H1 (cell line): ENCODE results near the gene CCDC91. TPM values are rescaled to one million over a fixed set of nuclear protein-coding genes. Genes with fewer than 3 reads are reported as not detected.

Experiments used
- CTCF ChIA-PET: fragments of 300-600 bp; sonication (Branson Sonifier 250); formaldehyde crosslinking; loops from one replicate; lab custom pipeline; 2021; ENCODE audit not compliant: partially characterized antibody; lab: Charles Lee
- POLR2A ChIA-PET: fragments of 300-600 bp; sonication (Branson Sonifier 250); formaldehyde crosslinking; loops from one replicate; lab custom pipeline; 2021; ENCODE audit warnings: inconsistent platforms; ENCODE audit not compliant: partially characterized antibody; lab: Charles Lee
- DNase-seq, 2 experiments: peaks; one replicate each; pipeline versions ENCODE4 v3.0.0 to v3.0.0-alpha.2; 2010 to 2022; ENCODE audit warnings: low spot score in 2 of 2, low read depth in 1 of 2, mixed read lengths in 1 of 2
- FAIRE-seq: peaks from 2 replicates; lab custom pipeline; 2011; peaks lifted over from hg19 to GRCh38; lab: Jason Lieb, UNC
- H2AFZ ChIP-seq: 2 replicates; pipeline ENCODE4 v1.8.1; 2012; ENCODE audit warnings: low read length, inconsistent platforms
- H2AK5ac ChIP-seq: 2 replicates; pipeline ENCODE4 v1.6.1; 2013; ENCODE audit warnings: low read depth, low read length
- H2BK120ac ChIP-seq: replicated peaks from 2 replicates; pipeline ENCODE3; 2013; ENCODE audit warnings: low read depth, low read length, inconsistent platforms
- H2BK12ac ChIP-seq: 2 replicates; pipeline ENCODE4 v1.6.1; 2013; ENCODE audit warnings: low read depth, low read length
- H2BK15ac ChIP-seq: 2 replicates; pipeline ENCODE4 v1.6.1; 2013; ENCODE audit warnings: low read length
- H2BK20ac ChIP-seq: 2 replicates; pipeline ENCODE4 v1.6.1; 2013; ENCODE audit warnings: low read length
- H2BK5ac ChIP-seq: 2 replicates; pipeline ENCODE4 v1.6.1; 2013; ENCODE audit warnings: low read depth, low read length
- H3K14ac ChIP-seq: 2 replicates; pipeline ENCODE4 v1.6.1; 2013; ENCODE audit warnings: inconsistent platforms; ENCODE audit not compliant: insufficient read length
- H3K18ac ChIP-seq: 2 replicates; pipeline ENCODE4 v1.6.1; 2013; ENCODE audit warnings: low read length; ENCODE audit errors: extremely low read depth
- H3K23ac ChIP-seq: 2 replicates; pipeline ENCODE4 v1.6.1; 2013; ENCODE audit warnings: inconsistent platforms; ENCODE audit not compliant: insufficient read length
- H3K23me2 ChIP-seq: 2 replicates; pipeline ENCODE4 v1.6.1; 2013; ENCODE audit warnings: low read depth, low read length
- H3K27ac ChIP-seq: 2 replicates; pipeline ENCODE4 v1.6.1; 2011; ENCODE audit warnings: low read depth, low read length, inconsistent platforms
- H3K27me3 ChIP-seq, 4 experiments: replicated peaks in 1 of 4; 1 replicate in 1 of 4; 2 replicates in 3 of 4; pipeline versions ENCODE4 v1.6.1 to v1.8.1; 2011 to 2013; ENCODE audit warnings: low read length in 3 of 4, mild to moderate bottlenecking in 3 of 4, inconsistent platforms in 2 of 4, mixed read lengths in 2 of 4, moderate library complexity in 1 of 4; ENCODE audit not compliant: control insufficient read depth in 3 of 4, insufficient read depth in 3 of 4; ENCODE audit errors: extremely low read depth in 1 of 4
- H3K36me3 ChIP-seq, 4 experiments: 2 replicates each; pipeline versions ENCODE4 v1.6.1 to v1.8.1; 2011 to 2013; ENCODE audit warnings: mild to moderate bottlenecking in 4 of 4, low read length in 3 of 4, moderate library complexity in 2 of 4, control low read depth in 1 of 4, inconsistent platforms in 1 of 4; ENCODE audit not compliant: insufficient read depth in 4 of 4, control insufficient read depth in 2 of 4
- H3K4ac ChIP-seq: replicated peaks from 2 replicates; pipeline ENCODE3; 2013; ENCODE audit warnings: low read length, low read depth, mixed read lengths, inconsistent platforms; ENCODE audit not compliant: insufficient read length
- H3K4me1 ChIP-seq, 4 experiments: replicated peaks in 1 of 4; 1 replicate in 1 of 4; 2 replicates in 3 of 4; pipeline versions ENCODE4 v1.6.1 to v1.8.1; 2011 to 2013; ENCODE audit warnings: low read length in 3 of 4, inconsistent platforms in 2 of 4, mixed read lengths in 1 of 4; ENCODE audit not compliant: insufficient read depth in 4 of 4, control insufficient read depth in 3 of 4
- H3K4me2 ChIP-seq, 2 experiments: 2 replicates each; pipeline versions ENCODE4 v1.6.1 to v1.8.1; 2011 to 2013; ENCODE audit warnings: low read depth in 2 of 2, low read length in 2 of 2, control low read depth in 1 of 2, inconsistent platforms in 1 of 2, mild to moderate bottlenecking in 1 of 2; ENCODE audit not compliant: insufficient read depth in 1 of 2
- H3K4me3 ChIP-seq, 4 experiments: fragments of 200-600, 300-600 bp in 1 of 4; sonication (generic), shearing (Covaris generic), sonication (Bioruptor Twin) in 1 of 4; 2 replicates each; pipeline versions ENCODE4 v1.5.1 to v1.8.1; 2011 to 2016; ENCODE audit warnings: low read length in 4 of 4, low read depth in 3 of 4, control low read depth in 2 of 4, inconsistent platforms in 2 of 4, mild to moderate bottlenecking in 2 of 4, mixed read lengths in 1 of 4, moderate library complexity in 1 of 4; ENCODE audit not compliant: insufficient read depth in 2 of 4; ENCODE audit errors: extremely low read depth in 1 of 4
- H3K56ac ChIP-seq: replicated peaks from 2 replicates; pipeline ENCODE3; 2013; ENCODE audit warnings: low read depth, mild to moderate bottlenecking, mixed read lengths, low read length, inconsistent platforms; ENCODE audit not compliant: insufficient read length
- H3K79me1 ChIP-seq: 2 replicates; pipeline ENCODE4 v1.6.1; 2013; ENCODE audit warnings: low read depth, low read length, control low read depth
- H3K79me2 ChIP-seq, 2 experiments: 2 replicates each; pipeline versions ENCODE4 v1.6.1 to v1.8.1; 2012 to 2013; ENCODE audit warnings: low read length in 2 of 2, mild to moderate bottlenecking in 2 of 2, inconsistent platforms in 1 of 2; ENCODE audit not compliant: insufficient read depth in 2 of 2, control insufficient read depth in 1 of 2
- H3K9ac ChIP-seq, 4 experiments: replicated peaks in 1 of 4; 1 replicate in 1 of 4; 2 replicates in 3 of 4; pipeline versions ENCODE4 v1.6.1 to v1.8.1; 2011 to 2013; ENCODE audit warnings: low read depth in 3 of 4, low read length in 3 of 4, control low read depth in 2 of 4, mild to moderate bottlenecking in 2 of 4, moderate library complexity in 2 of 4, inconsistent platforms in 1 of 4; ENCODE audit errors: extremely low read depth in 1 of 4
- H3K9me3 ChIP-seq, 2 experiments: 2 replicates each; pipeline versions ENCODE4 v1.6.1 to v1.8.1; 2012 to 2013; ENCODE audit warnings: mild to moderate bottlenecking in 2 of 2, moderate library complexity in 2 of 2, control low read depth in 1 of 2, inconsistent platforms in 1 of 2, low read depth in 1 of 2, low read length in 1 of 2, mixed read lengths in 1 of 2; ENCODE audit not compliant: insufficient read depth in 2 of 2
- H4K20me1 ChIP-seq, 2 experiments: replicated peaks in 1 of 2; 2 replicates each; pipeline versions ENCODE3 to v1.8.1; 2011 to 2013; ENCODE audit warnings: inconsistent platforms in 2 of 2, low read length in 2 of 2, mild to moderate bottlenecking in 1 of 2; ENCODE audit not compliant: insufficient read depth in 2 of 2, control insufficient read depth in 1 of 2
- H4K5ac ChIP-seq: 2 replicates; pipeline ENCODE4 v1.6.1; 2013; ENCODE audit warnings: low read length, low read depth, mixed read lengths, inconsistent platforms; ENCODE audit not compliant: insufficient read length
- H4K8ac ChIP-seq: 2 replicates; pipeline ENCODE4 v1.8.0; 2013; ENCODE audit warnings: mild to moderate bottlenecking, moderate library complexity, low read length, inconsistent platforms; ENCODE audit not compliant: insufficient read depth; ENCODE audit errors: extremely low read depth
- H4K91ac ChIP-seq: replicated peaks from 2 replicates; pipeline ENCODE3; 2013; ENCODE audit warnings: low read length, mixed read lengths, inconsistent platforms; ENCODE audit not compliant: insufficient read length
- EZH2 ChIP-seq: fragments of 200-600 bp; sonication (generic); IDR thresholded peaks from 2 replicates; pipeline ENCODE4 v1.7.1; 2012; ENCODE audit warnings: low read depth, mild to moderate bottlenecking, moderate library complexity, low read length, inconsistent platforms; ENCODE audit not compliant: severe bottlenecking
- JUND ChIP-seq: IDR thresholded peaks from 2 replicates; pipeline ENCODE4 v1.6.1; 2011; ENCODE audit warnings: mild to moderate bottlenecking, improper control_type of control experiment, low read length
- RFX5 ChIP-seq: IDR thresholded peaks from 2 replicates; pipeline ENCODE4 v1.6.1; 2011; ENCODE audit warnings: low read depth, low read length, improper control_type of control experiment, borderline replicate concordance
- RNF2 ChIP-seq: fragments of 200-900, 300-1000 bp; sonication (generic); IDR thresholded peaks from 2 replicates; pipeline ENCODE4 v1.7.1; 2016; ENCODE audit warnings: borderline replicate concordance, low read depth, mild to moderate bottlenecking, antibody characterized with exemption, low read length; ENCODE audit not compliant: poor library complexity, severe bottlenecking; ENCODE audit errors: missing control alignments
- TAF1 ChIP-seq: IDR thresholded peaks from 2 replicates; pipeline ENCODE4 v1.6.1; 2011; ENCODE audit warnings: mild to moderate bottlenecking, low read depth, low read length
- TCF12 ChIP-seq: IDR thresholded peaks from 2 replicates; pipeline ENCODE4 v1.6.1; 2011; ENCODE audit warnings: low read depth, mild to moderate bottlenecking, low read length
- WGBS, 2 experiments: shearing (Covaris generic) in 1 of 2; methylation state at CpG; one replicate each; pipeline versions ENCODE4 v1.1.6 to v1.1.7; 2013 to 2015; ENCODE audit warnings: low lambda C conversion rate in 2 of 2, mixed read lengths in 2 of 2, inconsistent platforms in 1 of 2, low coverage in 1 of 2, missing lambda C conversion rate in 1 of 2; ENCODE audit not compliant: insufficient replicate concordance in 2 of 2, insufficient coverage in 1 of 2, insufficient read length in 1 of 2; ENCODE audit errors: extremely low coverage in 1 of 2, missing lambda C conversion rate in 1 of 2; 5-methylcytosine and 5-hydroxymethylcytosine counted together
- polyA plus RNA-seq, 7 experiments: library from polyadenylated mRNA; depleted of rRNA in 3 of 7; stranded (reverse) in 5 of 7; unstranded in 2 of 7; fragments of >200 nt in 5 of 7; fragments of 200-250 nt in 2 of 7; gene quantifications; 1 replicate in 5 of 7; 2 replicates in 1 of 7; 4 replicates in 1 of 7; pipeline versions ENCODE4 v1.2.1 to v1.2.3, GENCODE V29; 2011 to 2013; ENCODE audit warnings: missing spikeins in 2 of 7, mixed read lengths in 2 of 7
- total RNA-seq: library from RNA; stranded (reverse); fragmentation: NEBNext Ultra II Directional; extraction: Animal tissue kit (Norgen Biotek cat#: 25700); gene quantifications from 2 replicates; pipeline ENCODE4 v1.2.1, GENCODE V29; 2021
- TF ChIP-seq, protein P1 (sequence below): IDR thresholded peaks from 2 replicates; pipeline ENCODE4 v1.6.1; 2012; ENCODE audit warnings: inconsistent platforms
- TF ChIP-seq, protein P2 (sequence below): IDR thresholded peaks from 2 replicates; pipeline ENCODE4 v1.6.1; 2011; ENCODE audit warnings: low read length, improper control_type of control experiment

CCDC91 gene
- total and polyA plus RNA-seq, 2 of the 8 experiments (the other 6 are each of a cell fraction or from before 2014, with no cell fraction given) = 8.6 to 23.1 TPM

DNA sequence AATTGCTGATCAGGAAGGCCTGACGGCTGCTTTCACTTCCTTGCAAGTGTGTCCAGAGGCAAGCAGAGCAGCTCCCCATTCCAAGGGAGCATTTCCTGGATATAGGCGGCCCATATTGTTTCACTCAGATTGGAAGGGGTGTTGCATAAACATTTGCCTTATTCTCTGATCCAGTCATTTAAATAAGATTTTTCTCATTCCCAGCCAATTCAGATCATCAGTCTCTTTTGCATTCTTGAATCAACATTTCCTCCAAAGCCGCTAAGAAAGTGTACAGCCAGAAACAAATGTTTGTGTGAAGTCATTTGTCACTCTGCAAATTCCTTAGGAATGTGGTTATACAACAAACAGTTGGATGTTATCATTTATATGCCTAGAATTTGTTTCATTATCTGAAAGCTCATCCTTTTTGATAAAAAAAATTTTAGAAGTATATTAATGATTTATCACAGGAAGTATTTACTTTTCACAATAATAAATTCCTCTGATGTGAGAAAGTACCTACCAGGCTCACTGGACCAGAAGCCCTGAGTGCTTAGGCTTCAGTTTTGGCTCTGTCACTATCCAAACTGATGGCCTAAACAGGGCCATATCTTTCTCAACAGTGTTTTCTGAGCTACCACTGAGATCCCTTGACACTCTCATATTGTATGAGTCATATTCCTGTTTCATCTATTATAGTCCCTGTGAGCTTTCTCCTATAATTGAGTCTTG lies 379.6 kb downstream of the CCDC91 start:
- H3K56ac ChIP-seq = no peak overlapping the region
- POLR2A ChIA-PET = no interaction called here
- no peak overlapping the region for H3K4ac ChIP-seq
- H4K20me1 ChIP-seq = no peaks in the 10 kb centered on the region
- no peaks in the 10 kb centered on the region for H3K27me3 ChIP-seq
- H3K4me3 ChIP-seq = no peak overlapping the region
- no peak overlapping the region for H4K8ac ChIP-seq
- no peak overlapping the region for H2BK20ac ChIP-seq
- no peak for FAIRE-seq
- H3K79me1 ChIP-seq = no peaks in the 10 kb centered on the region
- 90% methylated on average over 3 of the region's 3 CpGs; no CpG with 5 or more reads in 1 of the 2 experiments for WGBS, 2 experiments
- DNase-seq = no peak
- CTCF ChIA-PET = interaction anchor here (1.6 kb wide), 1 partner anchor 10 kb away, joined by 3 read pairs; no protein-coding TSS in a partner anchor
- H3K9me3 ChIP-seq = no peaks in the 10 kb centered on the region
- no peak overlapping the region for H3K14ac ChIP-seq
- no peak overlapping the region for H2AFZ ChIP-seq
- H3K4me2 ChIP-seq = no peak overlapping the region
- H2BK120ac ChIP-seq = no peak overlapping the region
- no peak overlapping the region for H4K91ac ChIP-seq
- no peak overlapping the region for H3K27ac ChIP-seq
- H3K23me2 ChIP-seq = no peaks in the 10 kb centered on the region
- no peaks in the 10 kb centered on the region for H3K36me3 ChIP-seq
- H2AK5ac ChIP-seq = no peak overlapping the region
- no peaks in the 10 kb centered on the region for H3K79me2 ChIP-seq
- no peak overlapping the region for H2BK5ac ChIP-seq
- no peak overlapping the region for H3K18ac ChIP-seq
- H3K9ac ChIP-seq = no peak overlapping the region
- no peak overlapping the region for H2BK12ac ChIP-seq
- no peak overlapping the region for H2BK15ac ChIP-seq
- H3K4me1 ChIP-seq = no peaks in the 10 kb centered on the region; a peak in 1 of 7 replicates
- no peak overlapping the region for H3K23ac ChIP-seq
- H4K5ac ChIP-seq = no peak overlapping the region
- TF ChIP-seq EZH2 = no peak
- TF ChIP-seq, protein P1, sequence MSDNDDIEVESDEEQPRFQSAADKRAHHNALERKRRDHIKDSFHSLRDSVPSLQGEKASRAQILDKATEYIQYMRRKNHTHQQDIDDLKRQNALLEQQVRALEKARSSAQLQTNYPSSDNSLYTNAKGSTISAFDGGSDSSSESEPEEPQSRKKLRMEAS = no peak
- TF ChIP-seq JUND = no peak
- TF ChIP-seq, protein P2, sequence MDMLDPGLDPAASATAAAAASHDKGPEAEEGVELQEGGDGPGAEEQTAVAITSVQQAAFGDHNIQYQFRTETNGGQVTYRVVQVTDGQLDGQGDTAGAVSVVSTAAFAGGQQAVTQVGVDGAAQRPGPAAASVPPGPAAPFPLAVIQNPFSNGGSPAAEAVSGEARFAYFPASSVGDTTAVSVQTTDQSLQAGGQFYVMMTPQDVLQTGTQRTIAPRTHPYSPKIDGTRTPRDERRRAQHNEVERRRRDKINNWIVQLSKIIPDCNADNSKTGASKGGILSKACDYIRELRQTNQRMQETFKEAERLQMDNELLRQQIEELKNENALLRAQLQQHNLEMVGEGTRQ = no peak
- TF ChIP-seq RNF2 = no peak
- no peak for TF ChIP-seq TCF12
- no peak for TF ChIP-seq TAF1
- TF ChIP-seq RFX5 = no peak
